ENCODE measurements around the gene RASIP1.

GRCh38 chr19:48685583-48685982 is 54.8 kb downstream of the RASIP1 start:
- TF ChIP-seq CTCF (tag by site-specific recombination; IDR thresholded peaks at IDR 0.05), result no peak
- no peak for TF ChIP-seq ZBTB49 (tag by site-specific recombination; IDR thresholded peaks at IDR 0.05; ENCODE audit: low read depth)
- TF ChIP-seq ZNF426 (tag by site-specific recombination; IDR thresholded peaks at IDR 0.05), result no peak
- no peak for TF ChIP-seq KLF8 (tag by site-specific recombination; IDR thresholded peaks at IDR 0.05)
- no peak for TF ChIP-seq ZNF843 (tag by site-specific recombination; IDR thresholded peaks at IDR 0.05)
- TF ChIP-seq ZSCAN23 (tag by site-specific recombination; IDR thresholded peaks at IDR 0.05), result no peak
- TF ChIP-seq MYNN (tag by site-specific recombination; IDR thresholded peaks at IDR 0.05; ENCODE audit: borderline replicate concordance), result no peak
- TF ChIP-seq ZBTB48 (tag by site-specific recombination; IDR thresholded peaks at IDR 0.05), result no peak
- no peak for TF ChIP-seq ZNF175 (tag by site-specific recombination; IDR thresholded peaks at IDR 0.05)
- TF ChIP-seq ZNF558 (tag by site-specific recombination; IDR thresholded peaks at IDR 0.05), result no peak
- TF ChIP-seq ZNF121 (tag by site-specific recombination; IDR thresholded peaks at IDR 0.05), result no peak
- TF ChIP-seq YY1 (tag by site-specific recombination; IDR thresholded peaks at IDR 0.05), result no peak
- TF ChIP-seq ZNF416 (tag by site-specific recombination; IDR thresholded peaks at IDR 0.05), result no peak
